IMR-90 (cell line): Measurements from ENCODE around the gene EIF5A. TPM values are rescaled to one million over a fixed set of nuclear protein-coding genes. Genes with fewer than 3 reads are reported as not detected.

ENCODE experiments used
- ATAC-seq: fragments of 200-7000 bp; cut with Tn5 transposase; 2 replicates; pipeline ENCODE4 v1.9.1; 2020; ENCODE audit warnings: low read depth, mild to moderate bottlenecking, moderate library complexity
- BruUV-seq: library from RNA; stranded (reverse); fragments of 400-500 nt; replicated peaks from 2 replicates; lab custom pipeline; 2021; lab: Mats Ljungman, UMichigan
- CTCF ChIA-PET: fragments of 300-600 bp; formaldehyde crosslinking; extraction: SDS; loops from one replicate; lab custom pipeline; 2021; ENCODE audit warnings: antibody characterized with exemption; lab: Yijun Ruan, JAX
- POLR2A ChIA-PET: fragments of 300-600 bp; sonication (Branson Sonifier 250); formaldehyde crosslinking; loops from one replicate; lab custom pipeline; 2022; ENCODE audit warnings: antibody characterized with exemption; ENCODE audit not compliant: unreplicated experiment; lab: Charles Lee
- DNase-seq: peaks from one replicate; pipeline ENCODE4 v3.0.0; 2013
- H2AFZ ChIP-seq: replicated peaks from 2 replicates; pipeline ENCODE3; 2013; ENCODE audit warnings: low read length, mild to moderate bottlenecking; ENCODE audit not compliant: poor library complexity
- H2AK5ac ChIP-seq: 2 replicates; pipeline ENCODE4 v1.6.1; 2013; ENCODE audit warnings: low read depth, low read length, inconsistent platforms
- H2AK9ac ChIP-seq: replicated peaks from 2 replicates; pipeline ENCODE3; 2013; ENCODE audit warnings: mild to moderate bottlenecking, low read depth, low read length, moderate library complexity; ENCODE audit not compliant: poor library complexity
- H2BK120ac ChIP-seq: 2 replicates; pipeline ENCODE4 v1.6.1; 2013; ENCODE audit warnings: low read depth, low read length, inconsistent platforms
- H2BK15ac ChIP-seq: 3 replicates; pipeline ENCODE4 v1.6.1; 2013; ENCODE audit warnings: low read depth, low read length, inconsistent platforms
- H2BK20ac ChIP-seq: 2 replicates; pipeline ENCODE4 v1.6.1; 2013; ENCODE audit warnings: low read depth, mild to moderate bottlenecking, inconsistent platforms, low read length, moderate library complexity
- H2BK5ac ChIP-seq: 2 replicates; pipeline ENCODE4 v1.6.1; 2013; ENCODE audit warnings: mild to moderate bottlenecking, low read depth, low read length, inconsistent platforms; ENCODE audit not compliant: poor library complexity, severe bottlenecking
- H3K14ac ChIP-seq: replicated peaks from 2 replicates; pipeline ENCODE4 v1.6.1; 2013; ENCODE audit warnings: low read depth, low read length, inconsistent platforms
- H3K18ac ChIP-seq: 2 replicates; pipeline ENCODE4 v1.6.1; 2013; ENCODE audit warnings: low read depth, low read length, control low read depth
- H3K23ac ChIP-seq: 2 replicates; pipeline ENCODE4 v1.6.1; 2013; ENCODE audit warnings: low read depth, low read length, inconsistent platforms
- H3K27ac ChIP-seq: 2 replicates; pipeline ENCODE4 v1.5.1; 2013; ENCODE audit warnings: mild to moderate bottlenecking, control low read depth, low read length; ENCODE audit not compliant: insufficient read depth
- H3K27me3 ChIP-seq: 2 replicates; pipeline ENCODE4 v1.6.1; 2013; ENCODE audit warnings: low read length; ENCODE audit not compliant: control insufficient read depth, insufficient read depth
- H3K36me3 ChIP-seq: 2 replicates; pipeline ENCODE4 v1.6.1; 2013; ENCODE audit warnings: low read length, mixed read lengths; ENCODE audit not compliant: control insufficient read depth, insufficient read depth
- H3K4ac ChIP-seq: 2 replicates; pipeline ENCODE4 v1.6.1; 2013; ENCODE audit warnings: low read depth, low read length, inconsistent platforms
- H3K4me1 ChIP-seq: 2 replicates; pipeline ENCODE4 v1.6.1; 2013; ENCODE audit warnings: low read length, mixed read lengths; ENCODE audit not compliant: control insufficient read depth, insufficient read depth
- H3K4me2 ChIP-seq: 2 replicates; pipeline ENCODE4 v1.6.1; 2013; ENCODE audit warnings: low read depth, mild to moderate bottlenecking, control low read depth, low read length, moderate library complexity
- H3K4me3 ChIP-seq: 2 replicates; pipeline ENCODE4 v1.5.1; 2013; ENCODE audit warnings: low read depth, mild to moderate bottlenecking, control low read depth, low read length, moderate library complexity; ENCODE audit not compliant: insufficient read depth
- H3K56ac ChIP-seq: 2 replicates; pipeline ENCODE4 v1.6.1; 2013; ENCODE audit warnings: low read length, inconsistent platforms; ENCODE audit not compliant: insufficient read depth; ENCODE audit errors: extremely low read depth
- H3K79me1 ChIP-seq, 2 experiments: 2 replicates each; pipeline ENCODE4 v1.6.1; 2013; ENCODE audit warnings: low read length in 2 of 2, inconsistent platforms in 1 of 2, low read depth in 1 of 2
- H3K9ac ChIP-seq: 2 replicates; pipeline ENCODE4 v1.6.1; 2013; ENCODE audit warnings: low read depth, low read length, control low read depth
- H3K9me1 ChIP-seq: 2 replicates; pipeline ENCODE4 v1.6.1; 2013; ENCODE audit warnings: low read length, inconsistent platforms; ENCODE audit not compliant: insufficient read depth
- H3K9me3 ChIP-seq: 2 replicates; pipeline ENCODE4 v1.6.1; 2013; ENCODE audit warnings: low read length; ENCODE audit not compliant: control insufficient read depth, insufficient read depth
- H4K20me1 ChIP-seq: 2 replicates; pipeline ENCODE4 v1.6.1; 2013; ENCODE audit warnings: low read length, inconsistent platforms; ENCODE audit not compliant: insufficient read depth
- H4K5ac ChIP-seq: 2 replicates; pipeline ENCODE4 v1.6.1; 2013; ENCODE audit warnings: mild to moderate bottlenecking, low read depth, low read length, control low read depth
- H4K8ac ChIP-seq, 2 experiments: 2 replicates each; pipeline ENCODE4 v1.6.1; 2013; ENCODE audit warnings: low read depth in 2 of 2, low read length in 2 of 2, control low read depth in 1 of 2, inconsistent platforms in 1 of 2
- H4K91ac ChIP-seq: 2 replicates; pipeline ENCODE4 v1.6.1; 2013; ENCODE audit warnings: low read depth, low read length, inconsistent platforms; ENCODE audit not compliant: insufficient read depth
- BHLHE40 ChIP-seq: fragments of 150-350 bp; IDR thresholded peaks from 2 replicates; pipeline ENCODE4 v1.6.1; 2016; ENCODE audit warnings: mild to moderate bottlenecking, low read depth, low read length
- CEBPB ChIP-seq: IDR thresholded peaks from 2 replicates; pipeline ENCODE4 v1.6.1; 2012; ENCODE audit warnings: low read depth, low read length, improper control_type of control experiment
- CHD1 ChIP-seq: IDR thresholded peaks from 2 replicates; pipeline ENCODE4 v1.6.1; 2012; ENCODE audit warnings: low read depth, low read length, improper control_type of control experiment
- MAFK ChIP-seq: IDR thresholded peaks from 2 replicates; pipeline ENCODE4 v1.6.1; 2012; ENCODE audit warnings: low read depth, low read length, improper control_type of control experiment
- MAZ ChIP-seq: IDR thresholded peaks from 2 replicates; pipeline ENCODE4 v1.6.1; 2012; ENCODE audit warnings: low read depth, mild to moderate bottlenecking, low read length, improper control_type of control experiment, moderate library complexity, borderline replicate concordance
- MXI1 ChIP-seq: IDR thresholded peaks from 2 replicates; pipeline ENCODE4 v1.6.1; 2012; ENCODE audit warnings: low read depth, mild to moderate bottlenecking, low read length, moderate library complexity, borderline replicate concordance
- NFE2L2 ChIP-seq: fragments of 150-350 bp; IDR thresholded peaks from 2 replicates; pipeline ENCODE4 v1.6.1; 2016; ENCODE audit warnings: low read depth, mild to moderate bottlenecking, low read length
- POLR2A ChIP-seq: IDR thresholded peaks from 2 replicates; pipeline ENCODE4 v1.6.1; 2012; ENCODE audit warnings: mild to moderate bottlenecking, low read depth, low read length
- RAD21 ChIP-seq: IDR thresholded peaks from 2 replicates; pipeline ENCODE4 v1.6.1; 2012; ENCODE audit warnings: low read length, improper control_type of control experiment
- RCOR1 ChIP-seq: IDR thresholded peaks from 2 replicates; pipeline ENCODE4 v1.6.1; 2012; ENCODE audit warnings: mild to moderate bottlenecking, low read length, improper control_type of control experiment; ENCODE audit not compliant: insufficient replicate concordance
- RFX5 ChIP-seq: IDR thresholded peaks from 2 replicates; pipeline ENCODE4 v1.8.0; 2012; ENCODE audit warnings: low read depth, mild to moderate bottlenecking, low read length, moderate library complexity
- SMC3 ChIP-seq: fragments of 150-350 bp; IDR thresholded peaks from 2 replicates; pipeline ENCODE4 v1.6.1; 2016; ENCODE audit warnings: low read depth, mild to moderate bottlenecking, antibody characterized with exemption, low read length, moderate library complexity
- WGBS, 2 experiments: methylation state at CpG; one replicate each; pipeline versions ENCODE4 v1.1.5 to v1.1.7; 2013; ENCODE audit warnings: missing lambda C conversion rate in 2 of 2; ENCODE audit not compliant: insufficient read length in 1 of 2; ENCODE audit errors: extremely low coverage in 2 of 2; 5-methylcytosine and 5-hydroxymethylcytosine counted together
- dilution Hi-C: fragments of 300-500 bp; cut with HindIII; formaldehyde crosslinking; loops from one replicate; pipeline ENCODE4 v1.14.3; 2018; ENCODE audit warnings: low sequenced_read_pairs; ENCODE audit not compliant: unreplicated experiment
- in situ Hi-C: fragments of 300-500 bp; cut with MboI; formaldehyde crosslinking; loops from 3 replicates; pipeline ENCODE4 v1.14.3; 2019; ENCODE audit warnings: low sequenced_read_pairs, inconsistent platforms, mixed read lengths
- intact Hi-C: fragments of 100-400 bp; cut with micrococcal nuclease; formaldehyde crosslinking; loops from 2 replicates; pipeline ENCODE4 v1.10.0; 2022
- polyA plus RNA-seq, 3 experiments: library from polyadenylated mRNA; depleted of rRNA; stranded (reverse); fragments of >200 nt; gene quantifications; 2 replicates each; pipeline ENCODE4 v1.2.3, GENCODE V29; 2012; ENCODE audit warnings: low replicate concordance in 1 of 3
- total RNA-seq: library from RNA; depleted of rRNA; stranded (reverse); fragments of >200 nt; gene quantifications from 2 replicates; pipeline ENCODE4 v1.2.3, GENCODE V29; 2012
- TF ChIP-seq, protein P1 (sequence below): conservative IDR thresholded peaks from 2 replicates; pipeline ENCODE4 v1.5.1; 2012; ENCODE audit warnings: mild to moderate bottlenecking, low read depth, low read length, improper control_type of control experiment
- TF ChIP-seq, protein P2 (sequence below): fragments of 150-350 bp; IDR thresholded peaks from 2 replicates; pipeline ENCODE4 v1.6.1; 2017; ENCODE audit warnings: mild to moderate bottlenecking, antibody characterized with exemption, low read length, low read depth
- TF ChIP-seq, protein P3 (sequence below): fragments of 150-350 bp; IDR thresholded peaks from 2 replicates; pipeline ENCODE4 v1.6.1; 2016; ENCODE audit warnings: low read depth, mild to moderate bottlenecking, low read length, moderate library complexity, borderline replicate concordance

The EIF5A gene
- total and polyA plus RNA-seq, 2 of the 4 experiments (the other 2 are of a cell fraction): 782 to 883 TPM

DNA sequence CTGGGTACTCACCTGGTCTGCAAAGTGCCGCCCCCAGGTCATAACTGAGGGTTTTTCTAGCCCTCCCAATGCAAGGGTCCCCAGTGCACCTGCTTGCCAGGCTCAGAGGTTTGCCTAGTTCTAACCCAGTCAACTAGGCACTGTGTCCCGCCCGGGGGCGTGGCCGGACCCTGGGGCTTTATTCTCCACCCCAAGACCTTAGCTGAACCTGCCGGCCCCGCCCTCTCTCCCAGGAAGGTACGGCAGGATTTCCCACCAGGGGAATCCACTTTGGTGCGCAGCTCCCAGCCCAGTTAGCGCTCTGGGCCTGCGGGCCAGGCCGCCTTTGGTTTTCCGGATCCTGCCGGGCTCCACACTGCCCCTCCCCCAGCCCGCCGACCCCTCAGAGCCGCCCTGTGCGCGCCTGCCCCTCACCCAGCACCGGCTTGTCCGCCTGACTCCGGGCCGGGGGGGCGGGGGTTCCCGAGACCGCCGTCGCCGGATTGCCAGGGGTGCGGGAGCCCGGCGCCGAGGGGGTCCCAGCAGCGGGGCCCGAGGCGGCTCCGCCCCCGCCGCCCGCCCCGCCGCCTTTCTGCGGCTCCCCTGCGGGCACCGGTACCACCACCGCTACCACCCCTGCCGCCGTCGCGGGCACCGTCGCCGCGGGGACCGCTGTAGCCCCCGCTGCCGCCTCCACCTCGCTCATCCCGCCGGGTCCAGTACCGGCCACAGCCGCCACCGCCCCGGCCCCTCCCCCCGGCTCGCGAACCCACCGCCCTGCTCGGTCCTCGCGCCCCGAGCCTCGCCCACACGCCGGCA lies 13.4 kb upstream of the EIF5A start:
- no peak overlapping the region for H3K18ac ChIP-seq
- no peak overlapping the region for H4K91ac ChIP-seq
- no peak overlapping the region for H2BK120ac ChIP-seq
- in situ Hi-C loops: no loop called here
- no peaks in the 10 kb centered on the region for H3K36me3 ChIP-seq
- DNase-seq (no peak), ATAC-seq (no peak)
- H3K4me3 ChIP-seq: no peak overlapping the region
- no peak overlapping the region for H3K56ac ChIP-seq
- 8% methylated on average over 20 of the region's 75 CpGs; no CpG with 5 or more reads in 1 of the 2 experiments for WGBS, 2 experiments
- H2BK5ac ChIP-seq: no peak overlapping the region
- H3K14ac ChIP-seq: no peak overlapping the region
- no peak overlapping the region for H3K23ac ChIP-seq
- intact Hi-C loops: no loop called here
- no peak overlapping the region for H4K5ac ChIP-seq
- no peak overlapping the region for H3K4me2 ChIP-seq
- POLR2A ChIA-PET: no interaction called here
- H2AK5ac ChIP-seq: no peak overlapping the region
- H3K9me3 ChIP-seq: no peaks in the 10 kb centered on the region; the same call in 1 of the 2 replicates
- dilution Hi-C loops: no loop called here
- H3K4ac ChIP-seq: no peak overlapping the region
- CTCF ChIA-PET: no interaction called here
- no peak overlapping the region for H3K9ac ChIP-seq
- no peak overlapping the region for H4K8ac ChIP-seq
- peaks cover 3% of the 10 kb centered on the region for H3K4me1 ChIP-seq
- H2BK15ac ChIP-seq: no peak overlapping the region
- H4K20me1 ChIP-seq: 0 out of 2 replicates have a peak, but pooled peaks cover 3% of the 10 kb centered on the region
- H2AFZ ChIP-seq: peak overlapping the region; percentile 63
- peaks cover 57% of the 10 kb centered on the region for H3K27me3 ChIP-seq
- no peak overlapping the region for H2BK20ac ChIP-seq
- no TSS peak for BruUV-seq
- no peaks in the 10 kb centered on the region; the same call in 1 of the 2 replicates for H3K9me1 ChIP-seq
- H2AK9ac ChIP-seq: no peak overlapping the region
- no peak overlapping the region for H3K27ac ChIP-seq
- no peaks in the 10 kb centered on the region for H3K79me1 ChIP-seq
- TF ChIP-seq CEBPB (no peak), MAZ (no peak), POLR2A (no peak), MAFK (no peak), MXI1 (no peak), RFX5 (no peak), BHLHE40 (no peak), RCOR1 (no peak), SMC3 (no peak), RAD21 (no peak), NFE2L2 (no peak), CHD1 (no peak)
- TF ChIP-seq, protein P1, sequence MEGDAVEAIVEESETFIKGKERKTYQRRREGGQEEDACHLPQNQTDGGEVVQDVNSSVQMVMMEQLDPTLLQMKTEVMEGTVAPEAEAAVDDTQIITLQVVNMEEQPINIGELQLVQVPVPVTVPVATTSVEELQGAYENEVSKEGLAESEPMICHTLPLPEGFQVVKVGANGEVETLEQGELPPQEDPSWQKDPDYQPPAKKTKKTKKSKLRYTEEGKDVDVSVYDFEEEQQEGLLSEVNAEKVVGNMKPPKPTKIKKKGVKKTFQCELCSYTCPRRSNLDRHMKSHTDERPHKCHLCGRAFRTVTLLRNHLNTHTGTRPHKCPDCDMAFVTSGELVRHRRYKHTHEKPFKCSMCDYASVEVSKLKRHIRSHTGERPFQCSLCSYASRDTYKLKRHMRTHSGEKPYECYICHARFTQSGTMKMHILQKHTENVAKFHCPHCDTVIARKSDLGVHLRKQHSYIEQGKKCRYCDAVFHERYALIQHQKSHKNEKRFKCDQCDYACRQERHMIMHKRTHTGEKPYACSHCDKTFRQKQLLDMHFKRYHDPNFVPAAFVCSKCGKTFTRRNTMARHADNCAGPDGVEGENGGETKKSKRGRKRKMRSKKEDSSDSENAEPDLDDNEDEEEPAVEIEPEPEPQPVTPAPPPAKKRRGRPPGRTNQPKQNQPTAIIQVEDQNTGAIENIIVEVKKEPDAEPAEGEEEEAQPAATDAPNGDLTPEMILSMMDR: no peak
- TF ChIP-seq, protein P2, sequence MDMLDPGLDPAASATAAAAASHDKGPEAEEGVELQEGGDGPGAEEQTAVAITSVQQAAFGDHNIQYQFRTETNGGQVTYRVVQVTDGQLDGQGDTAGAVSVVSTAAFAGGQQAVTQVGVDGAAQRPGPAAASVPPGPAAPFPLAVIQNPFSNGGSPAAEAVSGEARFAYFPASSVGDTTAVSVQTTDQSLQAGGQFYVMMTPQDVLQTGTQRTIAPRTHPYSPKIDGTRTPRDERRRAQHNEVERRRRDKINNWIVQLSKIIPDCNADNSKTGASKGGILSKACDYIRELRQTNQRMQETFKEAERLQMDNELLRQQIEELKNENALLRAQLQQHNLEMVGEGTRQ: no peak
- TF ChIP-seq, protein P3, sequence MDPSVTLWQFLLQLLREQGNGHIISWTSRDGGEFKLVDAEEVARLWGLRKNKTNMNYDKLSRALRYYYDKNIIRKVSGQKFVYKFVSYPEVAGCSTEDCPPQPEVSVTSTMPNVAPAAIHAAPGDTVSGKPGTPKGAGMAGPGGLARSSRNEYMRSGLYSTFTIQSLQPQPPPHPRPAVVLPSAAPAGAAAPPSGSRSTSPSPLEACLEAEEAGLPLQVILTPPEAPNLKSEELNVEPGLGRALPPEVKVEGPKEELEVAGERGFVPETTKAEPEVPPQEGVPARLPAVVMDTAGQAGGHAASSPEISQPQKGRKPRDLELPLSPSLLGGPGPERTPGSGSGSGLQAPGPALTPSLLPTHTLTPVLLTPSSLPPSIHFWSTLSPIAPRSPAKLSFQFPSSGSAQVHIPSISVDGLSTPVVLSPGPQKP: no peak
